Heart left ventricle (tissue), 16 donors: ENCODE results near the gene CCDC88A. TPM values are rescaled to one million over a fixed set of nuclear protein-coding genes. Genes with fewer than 3 reads are reported as not detected.
"Not testable (repeated sequence)": the region's sequence is repeated elsewhere in the genome, so short reads cannot be mapped to it uniquely, and the experiment has no call there.

Experiments
- ATAC-seq, 4 donors: fragments of 200-7000 bp; cut with Tn5 transposase; one replicate each; pipeline ENCODE4 v1.9.1; 2020 to 2022; ENCODE audit warnings: moderate library complexity in 4 of 4, mild to moderate bottlenecking in 3 of 4, moderate number of reproducible peaks in 1 of 4
- DNase-seq, 5 donors: peaks; one replicate each; pipeline ENCODE4 v3.0.0-alpha.2; 2020
- H3K27ac ChIP-seq, 12 donors: fragments of 200-600 bp; sonication (generic) in 4 of 12; one replicate each; pipeline versions ENCODE4 v1.5.0 to v1.8.0; 2016 to 2022; ENCODE audit warnings: mild to moderate bottlenecking in 2 of 12
- H3K27me3 ChIP-seq, 9 donors: fragments of 200-600 bp; sonication (generic) in 2 of 9; one replicate each; pipeline versions ENCODE4 v1.5.1 to v1.8.0; 2016 to 2022; ENCODE audit warnings: mild to moderate bottlenecking in 3 of 9
- H3K36me3 ChIP-seq, 9 donors: fragments of 200-600 bp; sonication (generic) in 2 of 9; one replicate each; pipeline versions ENCODE4 v1.5.0 to v1.8.0; 2018 to 2022; ENCODE audit warnings: mild to moderate bottlenecking in 2 of 9
- H3K4me1 ChIP-seq, 12 donors: fragments of 200-600 bp; sonication (generic) in 4 of 12; one replicate each; pipeline versions ENCODE4 v1.5.0 to v1.8.0; 2016 to 2022; ENCODE audit warnings: mild to moderate bottlenecking in 3 of 12
- H3K4me3 ChIP-seq, 12 donors: fragments of 200-600 bp; sonication (generic) in 4 of 12; one replicate each; pipeline versions ENCODE4 v1.5.0 to v1.8.0; 2017 to 2022; ENCODE audit warnings: mild to moderate bottlenecking in 9 of 12, moderate library complexity in 4 of 12
- H3K9me3 ChIP-seq, 12 donors: fragments of 200-600 bp; sonication (generic) in 4 of 12; one replicate each; pipeline versions ENCODE4 v1.5.0 to v1.8.0; 2016 to 2022; ENCODE audit warnings: mild to moderate bottlenecking in 1 of 12
- POLR2A ChIP-seq, 2 donors: fragments of 450-650 bp; IDR thresholded peaks; one replicate each; pipeline ENCODE4 v1.6.1; 2017; ENCODE audit warnings: antibody characterized with exemption in 2 of 2, mild to moderate bottlenecking in 2 of 2, moderate library complexity in 2 of 2
- WGBS, 4 donors: extraction: QIAGEN DNeasy Blood & Tissue Kit in 2 of 4; methylation state at CpG; one replicate each; pipeline versions ENCODE4 v1.1.5 to v1.1.7; 2013 to 2018; 5-methylcytosine and 5-hydroxymethylcytosine counted together
- intact Hi-C, 10 donors: fragments of 100-400 bp; cut with DNase I; formaldehyde crosslinking; loops; one replicate each; pipeline versions ENCODE4 v1.11.1 to v1.14.2; 2022
- polyA plus RNA-seq, 2 donors: library from polyadenylated mRNA; stranded (reverse); fragments of 200-250 nt; gene quantifications; one replicate each; pipeline ENCODE4 v1.2.3, GENCODE V29; 2013
- total RNA-seq, 9 donors: library from RNA; depleted of rRNA in 2 of 9; stranded (reverse); fragments of >200 nt in 2 of 9; fragmentation: NEBNext Ultra II Directional in 3 of 9; extraction: Animal tissue kit (Norgen Biotek cat#: 25700) in 3 of 9; gene quantifications; one replicate each; pipeline versions ENCODE4 v1.1.0 to v1.2.4, GENCODE V29; 2016 to 2023
- TF ChIP-seq, protein P1 (sequence below), 12 donors: fragments of 200-600 bp; sonication (generic) in 4 of 12; IDR thresholded peaks; one replicate each; pipeline versions ENCODE4 v1.5.0 to v1.8.0; 2018 to 2022; ENCODE audit warnings: antibody characterized with exemption in 12 of 12, mild to moderate bottlenecking in 5 of 12
- donor health status: ischemic (EF 13 %, LVEDD 7.1; RV severe dilation, severe dysfunction).
- donor health status: healthy with polysubstance abuse.
- donor health status: DM: no; HTN: yes; CAD: no.
- donor health status: DM: no; HTN: no; CAD: no.
- donor health status: ischemic (EF 25% LVEDD 6.9; RV normal size, moderate dysfunction).
- donor health status: ischemic (EF 25% LVEDD 5.7; RV mildly dilated, moderate dysfunction).
- donor health status: healthy.
- donor health status: DM: yes; HTN: yes; CAD: no.
- donor health status: ischemic (EF 35%, LVEDD 5.7; RV mildly dilated, moderate dysfunction).
- donor health status: nonischemic (EF 11% LVEDD 7.7; RV severe dilation, severe dysfunction).
- donor health status: DM: yes; HTN: yes; CAD: no.
- donor health status: PGD.
- donor health status: ischemic (EF 29% LVEDD 5.4; RV normal size, mild dysfunction).
- donor health status: nonischemic (EF 23%, LVEDD 6.1; RV moderate dilation, normal function).

The CCDC88A gene
- total and polyA plus RNA-seq, 11 donors = 10.4 to 53.6 (median 24.4) TPM

DNA sequence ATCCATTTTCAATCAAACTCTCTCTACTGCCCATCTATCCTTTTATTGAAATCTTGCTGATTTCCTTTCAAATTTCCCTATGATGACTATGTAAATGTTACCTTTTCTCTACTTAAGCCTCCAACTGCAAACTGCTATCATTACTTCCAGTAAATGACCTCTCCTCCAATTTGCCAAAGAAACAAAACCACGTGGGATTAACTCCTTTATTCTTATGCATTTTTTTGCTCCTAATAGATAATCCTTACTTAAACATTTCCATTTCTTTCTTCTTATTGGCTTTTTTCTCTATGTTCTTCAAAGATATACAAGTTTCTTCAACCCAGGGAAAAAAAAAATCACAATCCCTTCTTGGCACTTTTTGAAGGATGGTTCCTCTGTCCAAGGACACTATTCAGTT, 61.2 kb downstream of the CCDC88A start:
- H3K9me3 ChIP-seq = no peaks in the 10 kb centered on the region
- WGBS, 4 donors = 80 to 88% (median 86%) methylated on average over 1 of the region's 1 CpG
- H3K27ac ChIP-seq = no peak overlapping the region
- TF ChIP-seq, protein P1, sequence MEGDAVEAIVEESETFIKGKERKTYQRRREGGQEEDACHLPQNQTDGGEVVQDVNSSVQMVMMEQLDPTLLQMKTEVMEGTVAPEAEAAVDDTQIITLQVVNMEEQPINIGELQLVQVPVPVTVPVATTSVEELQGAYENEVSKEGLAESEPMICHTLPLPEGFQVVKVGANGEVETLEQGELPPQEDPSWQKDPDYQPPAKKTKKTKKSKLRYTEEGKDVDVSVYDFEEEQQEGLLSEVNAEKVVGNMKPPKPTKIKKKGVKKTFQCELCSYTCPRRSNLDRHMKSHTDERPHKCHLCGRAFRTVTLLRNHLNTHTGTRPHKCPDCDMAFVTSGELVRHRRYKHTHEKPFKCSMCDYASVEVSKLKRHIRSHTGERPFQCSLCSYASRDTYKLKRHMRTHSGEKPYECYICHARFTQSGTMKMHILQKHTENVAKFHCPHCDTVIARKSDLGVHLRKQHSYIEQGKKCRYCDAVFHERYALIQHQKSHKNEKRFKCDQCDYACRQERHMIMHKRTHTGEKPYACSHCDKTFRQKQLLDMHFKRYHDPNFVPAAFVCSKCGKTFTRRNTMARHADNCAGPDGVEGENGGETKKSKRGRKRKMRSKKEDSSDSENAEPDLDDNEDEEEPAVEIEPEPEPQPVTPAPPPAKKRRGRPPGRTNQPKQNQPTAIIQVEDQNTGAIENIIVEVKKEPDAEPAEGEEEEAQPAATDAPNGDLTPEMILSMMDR (IDR thresholded peaks at IDR 0.05) = no peak
- no peak for TF ChIP-seq POLR2A (IDR thresholded peaks at IDR 0.05)
- no peak for ATAC-seq
- intact Hi-C loops = no loop called here
- no peak for DNase-seq
- H3K27me3 ChIP-seq = no peaks in the 10 kb centered on the region
- no peak overlapping the region for H3K4me3 ChIP-seq
- H3K36me3 ChIP-seq = peaks cover 0 to 27% (median 18%) of the 10 kb centered on the region in 9 donors
- peaks cover 0 to 8% (median 0%) of the 10 kb centered on the region in 12 donors for H3K4me1 ChIP-seq

DNA sequence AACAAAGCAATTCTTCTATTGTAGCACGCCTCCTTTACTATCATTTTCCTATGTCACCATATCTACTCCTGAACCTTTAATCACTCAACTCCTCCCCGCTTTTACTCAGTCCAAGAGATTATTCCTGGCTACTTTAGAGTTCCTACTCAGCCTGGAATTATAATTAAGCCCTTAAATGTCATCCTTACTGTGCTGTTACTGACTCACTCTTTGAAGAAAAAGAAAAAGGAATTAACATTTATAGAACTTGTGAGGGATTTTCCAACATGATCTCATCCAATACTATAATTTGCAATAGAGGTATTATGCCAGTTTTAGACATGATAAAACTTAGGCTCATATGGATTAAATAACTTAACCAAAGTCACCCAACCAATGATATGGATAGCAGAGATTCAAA, 61.7 kb downstream of the CCDC88A start:
- 85 to 92% (median 89%) methylated on average over 2 of the region's 2 CpGs for WGBS, 4 donors
- Histone ChIP-seq H3K4me3 (no peak overlapping the region), H3K27me3 (no peaks in the 10 kb centered on the region), H3K9me3 (no peaks in the 10 kb centered on the region), H3K4me1 (peaks cover 0 to 8% (median 0%) of the 10 kb centered on the region in 12 donors), H3K36me3 (peaks cover 0 to 28% (median 18%) of the 10 kb centered on the region in 9 donors), H3K27ac (no peak overlapping the region)
- no peak for DNase-seq
- TF ChIP-seq, protein P1 (IDR thresholded peaks at IDR 0.05) = no peak
- ATAC-seq = no peak
- intact Hi-C loops = no loop called here

DNA sequence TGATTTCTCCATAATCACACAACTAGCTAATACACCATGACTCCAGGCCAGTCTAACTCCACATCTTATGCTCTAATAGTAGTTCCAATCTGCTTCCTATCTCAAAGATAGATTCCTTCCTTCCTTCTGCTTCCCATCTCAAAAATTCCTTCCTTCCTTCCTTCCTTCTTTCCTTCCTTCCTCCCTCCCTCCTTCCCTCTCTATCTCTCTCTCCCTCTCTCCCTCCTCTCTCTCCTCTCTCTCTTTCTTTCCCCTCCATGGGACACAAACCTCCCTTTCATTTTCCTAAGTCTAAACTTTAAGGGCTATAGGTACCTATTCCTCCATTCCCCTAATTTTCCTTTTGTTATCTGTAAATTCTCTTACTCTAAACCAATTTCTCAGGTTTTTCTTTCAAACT, 62.5 kb downstream of the CCDC88A start:
- TF ChIP-seq POLR2A (IDR thresholded peaks at IDR 0.05) = no peak
- TF ChIP-seq, protein P1 (IDR thresholded peaks at IDR 0.05) = no peak
- ATAC-seq = no peak

DNA sequence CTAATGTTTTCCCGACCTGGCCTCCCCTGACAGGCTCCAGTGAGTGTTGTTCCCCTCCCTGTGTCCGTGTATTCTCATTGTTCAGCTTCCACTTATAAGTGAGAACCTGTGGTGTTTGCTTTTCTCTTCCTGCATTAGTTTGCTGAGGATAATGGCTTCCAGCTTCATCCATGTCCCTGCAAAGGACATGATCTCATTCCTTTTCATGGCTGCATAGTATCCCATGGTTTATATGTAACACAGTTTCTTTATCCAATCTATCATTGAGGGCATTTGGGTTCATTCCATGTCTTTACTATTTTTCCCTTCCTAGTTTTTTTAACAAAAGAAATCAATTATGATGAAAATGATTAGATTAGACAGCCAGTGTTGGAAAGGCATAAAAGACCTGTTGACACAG, 63.5 kb downstream of the CCDC88A start:
- H3K4me1 ChIP-seq, intact Hi-C loops, H3K4me3 ChIP-seq, H3K27ac ChIP-seq, ATAC-seq, H3K27me3 ChIP-seq, DNase-seq, H3K9me3 ChIP-seq: not testable (repeated sequence)
- peaks cover 0 to 40% (median 26%) of the 10 kb centered on the region in 9 donors for H3K36me3 ChIP-seq
- WGBS, 4 donors = 96 to 100% (median 98%) methylated on average over 2 of the region's 2 CpGs

More for the DNA sequence above, 62.5 kb downstream of the CCDC88A start:
- Histone ChIP-seq H3K27ac (no peak overlapping the region), H3K27me3 (no peaks in the 10 kb centered on the region), H3K4me1 (peaks cover 0 to 8% (median 0%) of the 10 kb centered on the region in 12 donors), H3K9me3 (no peaks in the 10 kb centered on the region), H3K4me3 (no peak overlapping the region), H3K36me3 (peaks cover 0 to 31% (median 20%) of the 10 kb centered on the region in 9 donors)
- DNase-seq = no peak
- intact Hi-C loops = no loop called here

DNA sequence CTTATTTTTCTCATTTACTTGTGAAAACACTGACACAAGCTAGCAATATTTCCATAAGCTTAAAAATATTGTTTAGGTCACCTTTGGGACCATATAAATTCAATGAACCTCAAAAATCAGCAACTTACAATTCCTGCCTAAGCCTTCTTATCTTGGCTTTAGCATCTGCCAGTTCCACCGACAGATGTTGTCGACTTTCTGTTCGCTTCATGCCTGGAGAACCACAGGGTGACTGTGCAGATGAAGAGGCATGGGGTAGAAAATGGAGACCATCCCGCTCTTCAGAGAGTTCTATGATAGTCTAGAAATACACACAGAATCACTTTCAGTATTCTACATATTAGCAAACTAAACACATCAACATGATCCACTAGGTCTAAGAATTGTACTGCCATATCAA, 64.2 kb downstream of the CCDC88A start:
- Histone ChIP-seq H3K4me1 (peaks cover 0 to 8% (median 0%) of the 10 kb centered on the region in 12 donors), H3K27me3 (no peaks in the 10 kb centered on the region), H3K36me3 (peaks cover 0 to 40% (median 26%) of the 10 kb centered on the region in 9 donors), H3K4me3 (no peak overlapping the region), H3K9me3 (no peaks in the 10 kb centered on the region), H3K27ac (no peak overlapping the region)
- DNase-seq (no peak), ATAC-seq (no peak)
- intact Hi-C loops = no loop called here
- 97 to 100% (median 98%) methylated on average over 4 of the region's 4 CpGs for WGBS, 4 donors
- TF ChIP-seq POLR2A (IDR thresholded peaks at IDR 0.05) = no peak
- TF ChIP-seq, protein P1 (IDR thresholded peaks at IDR 0.05) = no peak
